Raji (cell line): ENCODE results near the gene PET100.

Experiments used
- POLR2A ChIP-seq: IDR thresholded peaks from 2 replicates; pipeline ENCODE4 v1.6.1; 2011; ENCODE audit warnings: low read depth, low read length, control low read depth; ENCODE audit not compliant: insufficient read depth

The PET100 gene

GRCh38 chr19:7607212-7607873, 22.2 kb upstream of the PET100 start:
- no peak for TF ChIP-seq POLR2A

DNA sequence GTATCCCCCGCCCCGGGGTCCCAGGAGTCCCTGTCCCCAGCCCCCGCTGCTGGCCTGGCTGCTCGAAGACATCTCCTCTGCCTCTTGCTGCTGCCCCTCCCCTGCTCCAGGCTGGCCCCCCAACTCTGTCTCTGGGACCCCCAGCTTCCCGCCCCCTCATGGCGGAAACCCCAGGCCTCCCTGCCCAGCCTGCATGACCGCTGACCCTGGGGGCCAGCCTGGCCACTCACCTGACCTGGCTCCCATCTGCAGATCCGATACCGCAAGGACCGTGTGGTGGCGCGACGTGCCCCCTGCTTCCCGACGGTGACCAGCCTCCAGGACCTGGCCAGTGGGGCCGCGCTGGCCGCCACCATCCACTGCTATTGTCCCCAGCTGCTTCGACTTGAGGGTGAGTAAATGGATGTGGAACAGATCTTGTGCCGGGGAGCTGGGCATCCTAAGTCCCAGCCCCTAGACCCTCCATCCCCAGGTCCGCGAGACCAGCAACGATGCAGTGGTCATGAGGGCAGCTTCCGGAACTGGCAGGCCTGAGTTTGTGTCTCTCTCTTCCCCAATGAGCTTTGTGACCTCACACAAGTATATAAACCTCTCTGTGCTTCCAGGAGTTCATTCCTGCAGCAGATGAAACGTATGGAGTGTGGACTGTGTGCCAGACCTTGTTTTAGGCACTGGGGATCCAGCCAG, 21.6 kb upstream of the PET100 start:
- no peak for TF ChIP-seq POLR2A

DNA sequence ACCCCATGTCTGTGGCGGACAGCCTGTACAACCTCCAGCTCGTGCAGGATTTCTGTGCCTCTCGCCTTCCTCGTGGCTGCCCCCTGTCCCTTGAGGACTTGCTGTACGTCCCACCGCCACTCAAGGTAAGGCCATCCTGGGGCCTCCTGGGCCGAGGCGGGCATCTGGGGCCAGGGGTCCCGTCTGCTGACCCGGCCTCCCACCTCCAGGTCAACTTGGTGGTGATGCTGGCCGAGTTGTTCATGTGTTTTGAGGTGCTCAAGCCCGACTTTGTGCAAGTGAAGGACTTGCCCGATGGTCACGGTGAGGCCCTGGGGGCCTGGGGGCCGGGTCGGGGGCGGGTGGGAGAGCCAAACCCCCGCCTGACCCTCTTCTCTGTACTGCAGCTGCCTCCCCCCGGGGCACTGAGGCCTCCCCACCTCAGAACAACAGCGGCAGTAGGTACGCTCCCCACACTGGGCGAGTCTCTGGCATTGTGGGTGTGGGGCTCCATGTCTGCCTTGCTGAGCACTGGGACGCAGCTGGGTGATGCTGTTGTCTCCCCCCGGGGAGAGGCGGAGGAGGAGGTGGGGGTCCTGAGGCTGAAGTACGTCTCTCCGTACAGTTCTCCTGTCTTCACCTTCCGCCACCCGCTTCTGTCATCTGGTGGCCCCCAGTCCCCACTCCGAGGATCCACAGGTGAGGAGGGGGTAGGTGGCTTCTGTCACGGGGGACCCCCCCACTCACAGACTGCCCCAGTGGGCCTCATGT, 18.9 kb upstream of the PET100 start:
- TF ChIP-seq POLR2A, result no peak

GRCh38 chr19:7611541-7612279, 17.9 kb upstream of the PET100 start:
- no peak for TF ChIP-seq POLR2A

DNA sequence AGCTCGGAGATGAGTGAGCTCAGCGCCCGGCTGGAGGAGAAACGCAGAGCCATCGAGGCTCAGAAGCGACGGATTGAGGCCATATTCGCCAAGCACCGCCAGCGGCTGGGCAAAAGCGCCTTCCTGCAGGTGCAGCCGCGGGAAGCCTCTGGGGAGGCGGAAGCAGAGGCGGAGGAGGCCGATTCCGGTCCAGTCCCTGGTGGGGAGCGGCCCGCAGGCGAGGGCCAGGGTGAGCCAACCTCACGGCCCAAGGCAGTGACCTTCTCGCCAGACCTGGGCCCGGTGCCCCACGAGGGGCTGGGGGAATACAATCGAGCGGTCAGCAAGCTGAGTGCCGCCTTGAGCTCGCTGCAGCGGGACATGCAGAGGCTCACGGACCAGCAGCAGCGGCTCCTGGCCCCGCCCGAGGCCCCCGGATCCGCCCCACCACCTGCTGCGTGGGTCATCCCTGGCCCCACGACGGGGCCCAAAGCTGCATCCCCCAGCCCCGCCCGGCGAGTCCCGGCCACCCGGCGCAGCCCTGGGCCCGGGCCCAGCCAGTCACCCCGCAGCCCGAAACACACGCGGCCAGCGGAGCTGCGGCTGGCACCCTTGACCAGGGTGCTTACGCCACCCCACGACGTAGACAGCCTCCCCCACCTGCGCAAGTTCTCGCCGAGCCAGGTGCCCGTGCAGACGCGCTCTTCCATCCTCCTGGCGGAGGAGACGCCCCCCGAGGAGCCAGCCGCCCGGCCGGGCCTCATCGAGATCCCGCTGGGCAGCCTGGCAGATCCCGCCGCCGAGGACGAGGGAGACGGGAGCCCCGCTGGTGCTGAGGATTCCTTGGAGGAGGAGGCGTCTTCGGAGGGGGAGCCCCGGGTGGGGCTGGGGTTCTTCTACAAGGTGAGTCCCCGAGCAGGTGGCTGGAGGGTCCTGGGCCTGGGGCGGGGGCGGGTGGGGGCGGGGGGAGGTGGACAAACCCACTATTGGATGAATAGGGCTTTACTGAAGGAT, 17.0 kb upstream of the PET100 start:
- TF ChIP-seq POLR2A, result no peak

DNA sequence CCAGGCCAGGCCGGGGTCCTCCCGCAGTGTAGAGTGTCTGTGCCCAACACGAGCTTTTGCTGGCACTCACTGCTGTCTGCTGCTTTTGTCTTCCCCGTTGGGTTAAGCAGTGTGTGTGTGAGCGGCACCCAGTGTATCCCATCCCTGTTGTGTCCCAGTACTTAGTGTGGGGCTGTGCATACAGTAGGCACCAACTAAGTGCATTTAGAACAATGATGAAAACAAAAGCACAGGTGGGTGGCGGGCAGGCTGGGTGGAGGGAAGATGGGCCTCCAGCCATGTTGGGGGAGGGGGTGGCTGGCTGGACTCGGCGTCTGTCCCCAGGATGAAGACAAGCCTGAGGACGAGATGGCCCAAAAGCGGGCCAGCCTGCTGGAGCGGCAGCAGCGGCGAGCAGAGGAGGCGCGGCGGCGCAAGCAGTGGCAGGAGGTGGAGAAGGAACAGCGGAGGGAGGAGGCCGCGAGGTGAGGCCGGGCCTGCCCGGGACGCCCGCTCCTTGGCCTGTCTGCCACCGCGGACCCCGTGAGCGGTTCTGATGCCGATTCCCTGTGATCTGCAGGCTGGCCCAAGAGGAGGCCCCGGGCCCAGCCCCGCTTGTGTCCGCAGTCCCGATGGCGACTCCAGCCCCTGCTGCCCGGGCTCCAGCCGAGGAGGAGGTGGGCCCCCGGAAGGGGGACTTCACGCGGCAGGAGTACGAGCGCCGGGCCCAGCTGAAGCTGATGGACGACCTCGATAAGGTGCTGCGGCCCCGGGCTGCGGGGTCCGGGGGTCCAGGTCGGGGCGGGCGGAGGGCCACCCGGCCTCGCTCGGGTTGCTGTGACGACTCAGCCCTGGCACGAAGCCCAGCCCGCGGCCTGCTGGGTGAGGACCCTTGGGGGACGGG, 14.5 kb upstream of the PET100 start:
- TF ChIP-seq POLR2A, result no peak

- TF ChIP-seq POLR2A, result no peak
These were observed 12.4 kb upstream of the PET100 start for GRCh38 chr19:7617172-7617571.

DNA sequence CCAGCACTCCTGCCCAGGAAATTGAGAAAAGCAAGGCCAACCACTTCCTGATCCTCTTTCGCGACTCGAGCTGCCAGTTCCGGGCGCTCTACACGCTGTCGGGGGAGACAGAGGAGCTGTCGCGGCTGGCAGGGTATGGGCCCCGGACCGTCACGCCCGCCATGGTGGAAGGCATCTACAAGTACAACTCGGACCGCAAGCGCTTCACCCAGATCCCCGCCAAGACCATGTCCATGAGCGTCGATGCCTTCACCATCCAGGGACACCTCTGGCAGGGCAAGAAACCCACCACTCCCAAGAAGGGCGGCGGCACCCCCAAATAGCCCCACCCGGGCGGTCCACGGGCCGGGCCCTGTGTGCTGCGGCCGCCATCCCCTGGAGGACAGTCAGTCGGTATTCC, 11.9 kb upstream of the PET100 start:
- no peak for TF ChIP-seq POLR2A

DNA sequence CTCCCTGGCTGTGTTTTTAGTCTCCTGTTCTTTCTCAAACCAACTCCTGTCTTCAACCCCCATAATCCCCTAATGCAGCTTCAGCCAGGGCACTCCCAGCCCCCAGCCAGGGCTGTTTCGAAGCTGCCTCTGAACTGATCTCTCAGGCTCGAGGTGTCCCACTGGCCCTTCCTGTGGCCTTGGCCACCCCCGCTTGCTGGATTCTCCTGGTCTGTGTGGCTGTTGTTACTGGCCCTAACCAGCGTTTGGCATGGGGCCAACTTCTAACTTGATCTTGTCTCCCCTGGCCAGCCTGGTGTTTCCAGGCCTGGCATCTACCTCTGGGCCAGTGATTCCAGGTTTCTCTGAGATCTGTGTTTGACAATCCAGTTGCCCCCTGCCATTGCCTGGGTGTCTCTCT, 11.2 kb upstream of the PET100 start:
- TF ChIP-seq POLR2A, result no peak

- no peak for TF ChIP-seq POLR2A
These were observed 10.7 kb upstream of the PET100 start for GRCh38 chr19:7618771-7619510.

DNA sequence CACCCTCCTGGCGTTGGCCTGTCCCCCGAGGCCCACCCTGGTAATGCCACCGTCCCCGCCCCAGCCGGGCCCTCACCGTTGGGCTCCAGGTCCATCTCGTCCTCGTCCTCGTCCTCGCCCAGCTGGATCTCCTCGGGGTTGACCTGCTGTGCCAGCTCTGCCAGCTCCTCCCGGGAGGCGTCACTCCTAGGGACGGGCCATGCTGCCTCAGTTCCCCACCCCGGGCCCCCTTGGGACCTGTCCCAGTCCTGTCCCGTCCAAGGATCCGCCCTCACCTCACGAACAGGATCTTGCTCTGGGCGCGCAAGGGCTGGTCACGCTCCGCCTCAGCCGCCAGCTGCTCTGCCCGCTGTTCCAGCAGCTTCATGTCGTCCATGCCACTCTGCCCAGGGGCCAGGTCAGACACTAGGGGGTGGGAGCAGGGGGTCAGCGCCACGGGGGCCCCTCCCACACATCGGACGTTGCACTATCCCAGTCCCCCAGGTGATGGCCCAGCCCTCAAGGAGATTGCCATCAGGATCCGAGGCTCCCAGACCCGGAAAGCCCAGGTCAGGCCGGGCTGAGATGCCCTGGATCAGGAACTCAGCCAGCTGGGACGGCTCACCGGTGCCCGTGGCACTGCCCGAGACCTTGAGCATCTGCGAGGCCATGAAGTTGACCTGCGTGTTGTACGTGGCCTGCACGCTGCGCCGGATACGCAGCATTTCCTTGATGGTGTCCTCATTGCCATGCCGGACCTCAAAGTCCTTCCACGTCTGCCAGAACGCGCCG, 9.7 kb upstream of the PET100 start:
- TF ChIP-seq POLR2A, result no peak
